GM23338 (cell line): ENCODE data around the gene CAMTA1. TPM values are rescaled to one million over a fixed set of nuclear protein-coding genes. Genes with fewer than 3 reads are reported as not detected.

Experiments
- ATAC-seq: fragments of 200-7000 bp; cut with Tn5 transposase; 3 replicates; pipeline ENCODE4 v1.9.1; 2020
- DNase-seq: peaks from one replicate; pipeline ENCODE4 v3.0.0-alpha.2; 2015; ENCODE audit warnings: low spot score
- H2AFZ ChIP-seq: fragments of 200-600 bp; sonication (generic); 2 replicates; pipeline ENCODE4 v1.8.0; 2016; ENCODE audit warnings: antibody characterized with exemption, mild to moderate bottlenecking, moderate library complexity
- H3F3A ChIP-seq: fragments of 200-600 bp; sonication (generic); replicated peaks from 2 replicates; pipeline ENCODE4 v1.8.0; 2017; ENCODE audit warnings: antibody characterized with exemption, mixed run types, low read depth
- H3K27ac ChIP-seq: fragments of 200-600 bp; sonication (generic); 2 replicates; pipeline ENCODE4 v1.6.1; 2016; ENCODE audit warnings: low read depth
- H3K27me3 ChIP-seq: fragments of 200-600 bp; sonication (generic); 2 replicates; pipeline ENCODE4 v1.8.0; 2016; ENCODE audit warnings: mild to moderate bottlenecking, mixed run types, moderate library complexity; ENCODE audit not compliant: insufficient read depth
- H3K36me3 ChIP-seq: fragments of 200-600 bp; sonication (generic); 2 replicates; pipeline ENCODE4 v1.8.0; 2016; ENCODE audit warnings: mild to moderate bottlenecking; ENCODE audit not compliant: insufficient read depth
- H3K4me1 ChIP-seq: fragments of 200-600 bp; sonication (generic); 2 replicates; pipeline ENCODE4 v1.8.0; 2016; ENCODE audit warnings: mild to moderate bottlenecking, moderate library complexity; ENCODE audit not compliant: insufficient read depth
- H3K4me2 ChIP-seq: fragments of 200-600 bp; sonication (generic); 2 replicates; pipeline ENCODE4 v1.7.1; 2017; ENCODE audit warnings: mixed run types
- H3K4me3 ChIP-seq: fragments of 200-600 bp; sonication (generic); 2 replicates; pipeline ENCODE4 v1.6.1; 2016; ENCODE audit warnings: mixed run types
- H3K79me2 ChIP-seq: fragments of 200-600 bp; sonication (generic); replicated peaks from 2 replicates; pipeline ENCODE4 v1.8.0; 2017; ENCODE audit warnings: mild to moderate bottlenecking; ENCODE audit not compliant: insufficient read depth
- H3K9me2 ChIP-seq: fragments of 200-600 bp; sonication (generic); 2 replicates; pipeline ENCODE4 v1.8.0; 2017; ENCODE audit not compliant: insufficient read depth
- H4K20me1 ChIP-seq: fragments of 200-600 bp; sonication (generic); replicated peaks from 2 replicates; pipeline ENCODE4 v1.8.0; 2017; ENCODE audit warnings: mild to moderate bottlenecking; ENCODE audit not compliant: insufficient read depth
- H3K27ac Mint-ChIP-seq: 2 replicates; pipeline ENCODE4 v1.8.0; 2020; ENCODE audit warnings: inconsistent platforms, mild to moderate bottlenecking, moderate library complexity, mixed read lengths
- H3K27me3 Mint-ChIP-seq: 3 replicates; pipeline ENCODE4 v1.8.0; 2022; ENCODE audit warnings: low read depth, mild to moderate bottlenecking, moderate library complexity, mixed read lengths, inconsistent platforms; ENCODE audit not compliant: insufficient read depth, poor library complexity
- H3K36me3 Mint-ChIP-seq: 3 replicates; pipeline ENCODE4 v1.8.0; 2021; ENCODE audit warnings: low read depth, mild to moderate bottlenecking, inconsistent platforms, moderate library complexity, mixed read lengths
- H3K4me1 Mint-ChIP-seq: 3 replicates; pipeline ENCODE4 v1.8.0; 2020; ENCODE audit warnings: mild to moderate bottlenecking, inconsistent platforms, mixed read lengths
- H3K4me3 Mint-ChIP-seq: 3 replicates; pipeline ENCODE4 v1.8.0; 2021; ENCODE audit warnings: moderate library complexity, mild to moderate bottlenecking, inconsistent platforms, mixed read lengths
- H3K9me3 Mint-ChIP-seq: 3 replicates; pipeline ENCODE4 v1.8.0; 2020; ENCODE audit warnings: moderate library complexity, mild to moderate bottlenecking, inconsistent platforms, mixed read lengths
- CREB1 ChIP-seq: fragments of 250-450 bp; sonication (Bioruptor Pico); IDR thresholded peaks from 2 replicates; pipeline ENCODE4 v1.5.0; 2020; ENCODE audit warnings: low read depth, mild to moderate bottlenecking, moderate library complexity
- EZH2 ChIP-seq: fragments of 200-600 bp; sonication (generic); IDR thresholded peaks from one replicate; pipeline ENCODE4 v1.8.0; 2017; ENCODE audit warnings: antibody characterized with exemption, mild to moderate bottlenecking, low read depth; ENCODE audit not compliant: unreplicated experiment
- EZH2phosphoT487 ChIP-seq: fragments of 200-600 bp; sonication (generic); IDR thresholded peaks from one replicate; pipeline ENCODE4 v1.8.1; 2018; ENCODE audit warnings: antibody characterized with exemption; ENCODE audit not compliant: unreplicated experiment
- JUNB ChIP-seq: IDR thresholded peaks from one replicate; pipeline ENCODE4 v1.6.1; 2016; ENCODE audit warnings: antibody characterized with exemption; ENCODE audit not compliant: unreplicated experiment
- NANOG ChIP-seq: IDR thresholded peaks from 2 replicates; pipeline ENCODE4 v1.6.1; 2016; ENCODE audit warnings: antibody characterized with exemption, borderline replicate concordance
- STAT1 ChIP-seq: IDR thresholded peaks from one replicate; pipeline ENCODE4 v1.6.1; 2016; ENCODE audit warnings: antibody characterized with exemption; ENCODE audit not compliant: unreplicated experiment
- ZNF114 ChIP-seq: fragments of 250-450 bp; sonication (Bioruptor Pico); IDR thresholded peaks from 2 replicates; pipeline ENCODE4 v1.5.0; 2020; ENCODE audit warnings: mild to moderate bottlenecking, moderate library complexity
- ZNF331 ChIP-seq: fragments of 250-450 bp; sonication (Bioruptor Pico); IDR thresholded peaks from 2 replicates; pipeline ENCODE4 v1.5.0; 2020; ENCODE audit warnings: low read depth, mild to moderate bottlenecking, moderate library complexity
- polyA plus RNA-seq: library from polyadenylated mRNA; unstranded; fragments of >200 nt; fragmentation: Nextera tagmentation; extraction: Ambion mirVana; gene quantifications from 2 replicates; pipeline ENCODE4 v1.2.1, GENCODE V29; 2016
- total RNA-seq: library from RNA; depleted of rRNA; stranded (reverse); fragments of >200 nt; shearing (Covaris generic); gene quantifications from 2 replicates; pipeline ENCODE4 v1.2.3, GENCODE V29; 2014
- TF ChIP-seq, protein P1 (sequence below): IDR thresholded peaks from 2 replicates; pipeline ENCODE4 v1.6.1; 2016; ENCODE audit warnings: antibody characterized with exemption
- TF ChIP-seq, protein P2 (sequence below): fragments of 250-450 bp; sonication (Bioruptor Pico); IDR thresholded peaks from 2 replicates; pipeline ENCODE4 v1.5.0; 2020; ENCODE audit warnings: mild to moderate bottlenecking, moderate library complexity
- TF ChIP-seq, protein P3 (sequence below): IDR thresholded peaks from one replicate; pipeline ENCODE4 v1.6.1; 2018; ENCODE audit warnings: antibody characterized with exemption; ENCODE audit not compliant: unreplicated experiment
- TF ChIP-seq, protein P4 (sequence below), 2 experiments: fragments of 200-600 bp in 1 of 2; sonication (generic) in 1 of 2; conservative IDR thresholded peaks; 2 replicates each; pipeline versions ENCODE4 v1.5.1 to v1.6.1; 2016 to 2017; ENCODE audit warnings: antibody characterized with exemption in 2 of 2, low read depth in 2 of 2, mild to moderate bottlenecking in 2 of 2, moderate library complexity in 1 of 2

Gene CAMTA1
- total and polyA plus RNA-seq, 2 experiments from 2014 or later: 115 to 519 TPM

GRCh38 chr1:6935911-6936690 is 150.8 kb downstream of the CAMTA1 start:
- Histone ChIP-seq H3K36me3 (no peaks in the 10 kb centered on the region), H4K20me1 (no peaks in the 10 kb centered on the region), H3F3A (no peaks in the 10 kb centered on the region), H3K27ac (no peak overlapping the region), H3K4me1 (no peaks in the 10 kb centered on the region), H2AFZ (no peak overlapping the region), H3K4me3 (no peak overlapping the region), H3K9me2 (no peaks in the 10 kb centered on the region), H3K4me2 (no peak overlapping the region), H3K27me3 (no peaks in the 10 kb centered on the region), H3K79me2 (no peaks in the 10 kb centered on the region)
- Mint-ChIP-seq H3K27me3 (peaks cover 2% of the 10 kb centered on the region), H3K36me3 (no peaks in the 10 kb centered on the region), H3K4me1 (peaks cover 3% of the 10 kb centered on the region; the same call in 2 of the 3 replicates), H3K4me3 (no peak overlapping the region), H3K9me3 (no peaks in the 10 kb centered on the region), H3K27ac (no peak overlapping the region)
- TF ChIP-seq, protein P1, sequence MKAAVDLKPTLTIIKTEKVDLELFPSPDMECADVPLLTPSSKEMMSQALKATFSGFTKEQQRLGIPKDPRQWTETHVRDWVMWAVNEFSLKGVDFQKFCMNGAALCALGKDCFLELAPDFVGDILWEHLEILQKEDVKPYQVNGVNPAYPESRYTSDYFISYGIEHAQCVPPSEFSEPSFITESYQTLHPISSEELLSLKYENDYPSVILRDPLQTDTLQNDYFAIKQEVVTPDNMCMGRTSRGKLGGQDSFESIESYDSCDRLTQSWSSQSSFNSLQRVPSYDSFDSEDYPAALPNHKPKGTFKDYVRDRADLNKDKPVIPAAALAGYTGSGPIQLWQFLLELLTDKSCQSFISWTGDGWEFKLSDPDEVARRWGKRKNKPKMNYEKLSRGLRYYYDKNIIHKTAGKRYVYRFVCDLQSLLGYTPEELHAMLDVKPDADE: no peak
- TF ChIP-seq, protein P2, sequence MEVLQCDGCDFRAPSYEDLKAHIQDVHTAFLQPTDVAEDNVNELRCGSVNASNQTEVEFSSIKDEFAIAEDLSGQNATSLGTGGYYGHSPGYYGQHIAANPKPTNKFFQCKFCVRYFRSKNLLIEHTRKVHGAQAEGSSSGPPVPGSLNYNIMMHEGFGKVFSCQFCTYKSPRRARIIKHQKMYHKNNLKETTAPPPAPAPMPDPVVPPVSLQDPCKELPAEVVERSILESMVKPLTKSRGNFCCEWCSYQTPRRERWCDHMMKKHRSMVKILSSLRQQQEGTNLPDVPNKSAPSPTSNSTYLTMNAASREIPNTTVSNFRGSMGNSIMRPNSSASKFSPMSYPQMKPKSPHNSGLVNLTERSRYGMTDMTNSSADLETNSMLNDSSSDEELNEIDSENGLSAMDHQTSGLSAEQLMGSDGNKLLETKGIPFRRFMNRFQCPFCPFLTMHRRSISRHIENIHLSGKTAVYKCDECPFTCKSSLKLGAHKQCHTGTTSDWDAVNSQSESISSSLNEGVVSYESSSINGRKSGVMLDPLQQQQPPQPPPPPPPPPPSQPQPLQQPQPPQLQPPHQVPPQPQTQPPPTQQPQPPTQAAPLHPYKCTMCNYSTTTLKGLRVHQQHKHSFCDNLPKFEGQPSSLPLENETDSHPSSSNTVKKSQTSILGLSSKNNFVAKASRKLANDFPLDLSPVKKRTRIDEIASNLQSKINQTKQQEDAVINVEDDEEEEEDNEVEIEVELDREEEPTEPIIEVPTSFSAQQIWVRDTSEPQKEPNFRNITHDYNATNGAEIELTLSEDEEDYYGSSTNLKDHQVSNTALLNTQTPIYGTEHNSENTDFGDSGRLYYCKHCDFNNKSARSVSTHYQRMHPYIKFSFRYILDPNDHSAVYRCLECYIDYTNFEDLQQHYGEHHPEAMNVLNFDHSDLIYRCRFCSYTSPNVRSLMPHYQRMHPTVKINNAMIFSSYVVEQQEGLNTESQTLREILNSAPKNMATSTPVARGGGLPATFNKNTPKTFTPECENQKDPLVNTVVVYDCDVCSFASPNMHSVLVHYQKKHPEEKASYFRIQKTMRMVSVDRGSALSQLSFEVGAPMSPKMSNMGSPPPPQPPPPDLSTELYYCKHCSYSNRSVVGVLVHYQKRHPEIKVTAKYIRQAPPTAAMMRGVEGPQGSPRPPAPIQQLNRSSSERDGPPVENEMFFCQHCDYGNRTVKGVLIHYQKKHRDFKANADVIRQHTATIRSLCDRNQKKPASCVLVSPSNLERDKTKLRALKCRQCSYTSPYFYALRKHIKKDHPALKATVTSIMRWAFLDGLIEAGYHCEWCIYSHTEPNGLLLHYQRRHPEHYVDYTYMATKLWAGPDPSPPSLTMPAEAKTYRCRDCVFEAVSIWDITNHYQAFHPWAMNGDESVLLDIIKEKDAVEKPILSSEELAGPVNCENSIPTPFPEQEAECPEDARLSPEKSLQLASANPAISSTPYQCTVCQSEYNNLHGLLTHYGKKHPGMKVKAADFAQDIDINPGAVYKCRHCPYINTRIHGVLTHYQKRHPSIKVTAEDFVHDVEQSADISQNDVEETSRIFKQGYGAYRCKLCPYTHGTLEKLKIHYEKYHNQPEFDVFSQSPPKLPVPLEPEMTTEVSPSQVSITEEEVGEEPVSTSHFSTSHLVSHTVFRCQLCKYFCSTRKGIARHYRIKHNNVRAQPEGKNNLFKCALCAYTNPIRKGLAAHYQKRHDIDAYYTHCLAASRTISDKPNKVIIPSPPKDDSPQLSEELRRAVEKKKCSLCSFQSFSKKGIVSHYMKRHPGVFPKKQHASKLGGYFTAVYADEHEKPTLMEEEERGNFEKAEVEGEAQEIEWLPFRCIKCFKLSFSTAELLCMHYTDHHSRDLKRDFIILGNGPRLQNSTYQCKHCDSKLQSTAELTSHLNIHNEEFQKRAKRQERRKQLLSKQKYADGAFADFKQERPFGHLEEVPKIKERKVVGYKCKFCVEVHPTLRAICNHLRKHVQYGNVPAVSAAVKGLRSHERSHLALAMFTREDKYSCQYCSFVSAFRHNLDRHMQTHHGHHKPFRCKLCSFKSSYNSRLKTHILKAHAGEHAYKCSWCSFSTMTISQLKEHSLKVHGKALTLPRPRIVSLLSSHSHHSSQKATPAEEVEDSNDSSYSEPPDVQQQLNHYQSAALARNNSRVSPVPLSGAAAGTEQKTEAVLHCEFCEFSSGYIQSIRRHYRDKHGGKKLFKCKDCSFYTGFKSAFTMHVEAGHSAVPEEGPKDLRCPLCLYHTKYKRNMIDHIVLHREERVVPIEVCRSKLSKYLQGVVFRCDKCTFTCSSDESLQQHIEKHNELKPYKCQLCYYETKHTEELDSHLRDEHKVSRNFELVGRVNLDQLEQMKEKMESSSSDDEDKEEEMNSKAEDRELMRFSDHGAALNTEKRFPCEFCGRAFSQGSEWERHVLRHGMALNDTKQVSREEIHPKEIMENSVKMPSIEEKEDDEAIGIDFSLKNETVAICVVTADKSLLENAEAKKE (CRISPR knock-in tag): no peak
- TF ChIP-seq ZNF331 (CRISPR knock-in tag) (no peak), ZNF114 (CRISPR knock-in tag) (no peak), JUNB (no peak), CREB1 (CRISPR knock-in tag) (no peak), STAT1 (no peak), EZH2 (no peak), EZH2phosphoT487 (no peak), NANOG (no peak)
- TF ChIP-seq, protein P3, sequence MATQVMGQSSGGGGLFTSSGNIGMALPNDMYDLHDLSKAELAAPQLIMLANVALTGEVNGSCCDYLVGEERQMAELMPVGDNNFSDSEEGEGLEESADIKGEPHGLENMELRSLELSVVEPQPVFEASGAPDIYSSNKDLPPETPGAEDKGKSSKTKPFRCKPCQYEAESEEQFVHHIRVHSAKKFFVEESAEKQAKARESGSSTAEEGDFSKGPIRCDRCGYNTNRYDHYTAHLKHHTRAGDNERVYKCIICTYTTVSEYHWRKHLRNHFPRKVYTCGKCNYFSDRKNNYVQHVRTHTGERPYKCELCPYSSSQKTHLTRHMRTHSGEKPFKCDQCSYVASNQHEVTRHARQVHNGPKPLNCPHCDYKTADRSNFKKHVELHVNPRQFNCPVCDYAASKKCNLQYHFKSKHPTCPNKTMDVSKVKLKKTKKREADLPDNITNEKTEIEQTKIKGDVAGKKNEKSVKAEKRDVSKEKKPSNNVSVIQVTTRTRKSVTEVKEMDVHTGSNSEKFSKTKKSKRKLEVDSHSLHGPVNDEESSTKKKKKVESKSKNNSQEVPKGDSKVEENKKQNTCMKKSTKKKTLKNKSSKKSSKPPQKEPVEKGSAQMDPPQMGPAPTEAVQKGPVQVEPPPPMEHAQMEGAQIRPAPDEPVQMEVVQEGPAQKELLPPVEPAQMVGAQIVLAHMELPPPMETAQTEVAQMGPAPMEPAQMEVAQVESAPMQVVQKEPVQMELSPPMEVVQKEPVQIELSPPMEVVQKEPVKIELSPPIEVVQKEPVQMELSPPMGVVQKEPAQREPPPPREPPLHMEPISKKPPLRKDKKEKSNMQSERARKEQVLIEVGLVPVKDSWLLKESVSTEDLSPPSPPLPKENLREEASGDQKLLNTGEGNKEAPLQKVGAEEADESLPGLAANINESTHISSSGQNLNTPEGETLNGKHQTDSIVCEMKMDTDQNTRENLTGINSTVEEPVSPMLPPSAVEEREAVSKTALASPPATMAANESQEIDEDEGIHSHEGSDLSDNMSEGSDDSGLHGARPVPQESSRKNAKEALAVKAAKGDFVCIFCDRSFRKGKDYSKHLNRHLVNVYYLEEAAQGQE: no peak
- TF ChIP-seq, protein P4, sequence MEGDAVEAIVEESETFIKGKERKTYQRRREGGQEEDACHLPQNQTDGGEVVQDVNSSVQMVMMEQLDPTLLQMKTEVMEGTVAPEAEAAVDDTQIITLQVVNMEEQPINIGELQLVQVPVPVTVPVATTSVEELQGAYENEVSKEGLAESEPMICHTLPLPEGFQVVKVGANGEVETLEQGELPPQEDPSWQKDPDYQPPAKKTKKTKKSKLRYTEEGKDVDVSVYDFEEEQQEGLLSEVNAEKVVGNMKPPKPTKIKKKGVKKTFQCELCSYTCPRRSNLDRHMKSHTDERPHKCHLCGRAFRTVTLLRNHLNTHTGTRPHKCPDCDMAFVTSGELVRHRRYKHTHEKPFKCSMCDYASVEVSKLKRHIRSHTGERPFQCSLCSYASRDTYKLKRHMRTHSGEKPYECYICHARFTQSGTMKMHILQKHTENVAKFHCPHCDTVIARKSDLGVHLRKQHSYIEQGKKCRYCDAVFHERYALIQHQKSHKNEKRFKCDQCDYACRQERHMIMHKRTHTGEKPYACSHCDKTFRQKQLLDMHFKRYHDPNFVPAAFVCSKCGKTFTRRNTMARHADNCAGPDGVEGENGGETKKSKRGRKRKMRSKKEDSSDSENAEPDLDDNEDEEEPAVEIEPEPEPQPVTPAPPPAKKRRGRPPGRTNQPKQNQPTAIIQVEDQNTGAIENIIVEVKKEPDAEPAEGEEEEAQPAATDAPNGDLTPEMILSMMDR (conservative IDR thresholded peaks at IDR 0.05; ENCODE audit: low read depth in 2 of 2): no peak
- DNase-seq (no peak), ATAC-seq (no peak)
